K562 (cell line): ENCODE results near the gene LRCOL1. TPM values are rescaled to one million over a fixed set of nuclear protein-coding genes. Genes with fewer than 3 reads are reported as not detected.

ENCODE experiments used
- ATAC-seq: fragments of 200-7000 bp; cut with Tn5 transposase; 3 replicates; pipeline ENCODE4 v1.9.1; 2020; ENCODE audit warnings: moderate library complexity
- BruUV-seq: library from RNA; stranded (reverse); fragments of 400-500 nt; replicated peaks from 2 replicates; lab custom pipeline; 2021; lab: Mats Ljungman, UMichigan
- CTCF ChIA-PET: fragments of 300-600 bp; formaldehyde crosslinking; extraction: SDS; loops from one replicate; lab custom pipeline; 2021; ENCODE audit warnings: low intra/inter-chr PET ratio; lab: Yijun Ruan, JAX
- POLR2A ChIA-PET: fragments of 300-600, 350-650 bp; sonication (Branson Sonifier 250); formaldehyde crosslinking; extraction: SDS; loops from one replicate; lab custom pipeline; 2021; ENCODE audit warnings: antibody characterized with exemption, inconsistent platforms; lab: Yijun Ruan, JAX
- DNase-seq, 4 experiments: peaks; one replicate each; pipeline versions ENCODE4 v3.0.0 to v3.0.0-alpha.2; 2011 to 2018; ENCODE audit warnings: low spot score in 3 of 4, mixed read lengths in 3 of 4; ENCODE audit errors: extremely low read depth in 1 of 4
- FAIRE-seq: peaks from 2 replicates; lab custom pipeline; 2011; peaks lifted over from hg19 to GRCh38; lab: Jason Lieb, UNC
- H2AFZ ChIP-seq: 2 replicates; pipeline ENCODE4 v1.6.0; 2011; ENCODE audit warnings: low read depth, low read length, control low read depth, inconsistent platforms
- H3K27ac ChIP-seq: fragments of 200-600 bp; 3 replicates; pipeline ENCODE4 v1.8.0; 2011; ENCODE audit warnings: low read depth, mild to moderate bottlenecking, control low read depth, inconsistent platforms, low read length, moderate library complexity, mixed read lengths; ENCODE audit errors: extremely low read depth
- H3K27me3 ChIP-seq, 2 experiments: fragments of 300-600 bp in 1 of 2; 2 replicates in 1 of 2; 3 replicates in 1 of 2; pipeline versions ENCODE4 v1.6.0 to v1.8.0; 2011; ENCODE audit warnings: inconsistent platforms in 2 of 2, low read length in 2 of 2, mild to moderate bottlenecking in 1 of 2, mixed read lengths in 1 of 2, moderate library complexity in 1 of 2; ENCODE audit not compliant: control insufficient read depth in 2 of 2, insufficient read depth in 2 of 2
- H3K36me3 ChIP-seq: fragments of 300-600 bp; 3 replicates; pipeline ENCODE4 v1.8.0; 2011; ENCODE audit warnings: mild to moderate bottlenecking, low read length, inconsistent platforms; ENCODE audit not compliant: control insufficient read depth, insufficient read depth
- H3K4me1 ChIP-seq, 2 experiments: fragments of 200-600 bp in 1 of 2; replicated peaks in 1 of 2; 2 replicates in 1 of 2; 3 replicates in 1 of 2; pipeline versions ENCODE4 v1.5.1 to v1.8.0; 2011; ENCODE audit warnings: inconsistent platforms in 2 of 2, low read length in 2 of 2, mild to moderate bottlenecking in 1 of 2, mixed read lengths in 1 of 2, moderate library complexity in 1 of 2; ENCODE audit not compliant: control insufficient read depth in 2 of 2, insufficient read depth in 2 of 2
- H3K4me2 ChIP-seq: 2 replicates; pipeline ENCODE4 v1.6.1; 2011; ENCODE audit warnings: low read length, control low read depth, inconsistent platforms, mixed read lengths; ENCODE audit not compliant: insufficient read depth
- H3K4me3 ChIP-seq: fragments of 200-600 bp; sonication (generic), shearing (Covaris generic); 2 replicates; pipeline ENCODE4 v1.5.1; 2016; ENCODE audit warnings: control low read depth, inconsistent platforms
- H3K79me2 ChIP-seq: fragments of 200-600 bp; 3 replicates; pipeline ENCODE4 v1.8.0; 2011; ENCODE audit warnings: low read length, inconsistent platforms; ENCODE audit not compliant: control insufficient read depth, insufficient read depth
- H3K9ac ChIP-seq, 2 experiments: 2 replicates each; pipeline versions ENCODE4 v1.6.0 to v1.6.1; 2011; ENCODE audit warnings: low read depth in 2 of 2, low read length in 2 of 2, control low read depth in 1 of 2, inconsistent platforms in 1 of 2, mild to moderate bottlenecking in 1 of 2, mixed read lengths in 1 of 2; ENCODE audit not compliant: insufficient read depth in 1 of 2
- H3K9me1 ChIP-seq: one replicate; pipeline ENCODE4 v1.6.0; 2011; ENCODE audit warnings: inconsistent platforms, mild to moderate bottlenecking, low read length, moderate library complexity; ENCODE audit not compliant: control insufficient read depth, insufficient read depth
- H3K9me3 ChIP-seq: replicated peaks from 2 replicates; pipeline ENCODE4 v1.5.1; 2011; ENCODE audit warnings: low read depth, low read length, inconsistent platforms; ENCODE audit not compliant: control insufficient read depth, insufficient read depth
- H4K20me1 ChIP-seq: replicated peaks from 2 replicates; pipeline ENCODE4 v1.6.1; 2011; ENCODE audit warnings: low read length, inconsistent platforms, mixed read lengths; ENCODE audit not compliant: control insufficient read depth, insufficient read depth
- CHD1 ChIP-seq: fragments of 200-600 bp; sonication (generic); IDR thresholded peaks from one replicate; pipeline ENCODE4 v1.6.1; 2012; ENCODE audit warnings: mild to moderate bottlenecking, moderate library complexity, low read length, inconsistent platforms
- HNRNPK ChIP-seq: fragments of 200-400 bp; formaldehyde crosslinking; IDR thresholded peaks from one replicate; pipeline ENCODE4 v1.6.1; 2018; ENCODE audit warnings: mild to moderate bottlenecking, low read depth, low read length; ENCODE audit not compliant: poor library complexity, severe bottlenecking
- MTA1 ChIP-seq: fragments of 450-650 bp; IDR thresholded peaks from 2 replicates; pipeline ENCODE4 v1.6.1; 2017; ENCODE audit warnings: borderline replicate concordance
- RAD21 ChIP-seq, 2 experiments: fragments of 250-450 bp in 1 of 2; fragments of 450-650 bp in 1 of 2; sonication (Bioruptor Pico) in 1 of 2; formaldehyde crosslinking in 1 of 2; IDR thresholded peaks in 1 of 2; conservative IDR thresholded peaks in 1 of 2; 2 replicates each; pipeline versions ENCODE4 v1.4.0 to v1.8.0; 2020 to 2022; ENCODE audit warnings: mild to moderate bottlenecking in 2 of 2, moderate library complexity in 1 of 2
- SUPT5H ChIP-seq: fragments of 450-650 bp; IDR thresholded peaks from 2 replicates; pipeline ENCODE4 v1.6.1; 2016
- WGBS: fragments of 100-300 bp; shearing (Covaris generic); methylation state at CpG from one replicate; pipeline ENCODE4 v1.1.6; 2016; ENCODE audit warnings: low coverage, mixed read lengths; ENCODE audit not compliant: insufficient coverage; ENCODE audit errors: missing lambda C conversion rate; 5-methylcytosine and 5-hydroxymethylcytosine counted together
- in situ Hi-C: fragments of 300-500 bp; cut with MboI; formaldehyde crosslinking; loops from 4 replicates; pipeline ENCODE4 v1.15.0; 2018; ENCODE audit warnings: inconsistent platforms, mixed read lengths
- intact Hi-C: fragments of 100-400 bp; cut with micrococcal nuclease; formaldehyde crosslinking; loops from 2 replicates; pipeline ENCODE4 v1.14.2; 2022
- polyA plus RNA-seq, 8 experiments: library from polyadenylated mRNA; depleted of rRNA in 4 of 8; stranded (reverse) in 5 of 8; unstranded in 3 of 8; fragments of >200 nt; fragmentation: Nextera tagmentation in 2 of 8; fragmentation: Illumina TruSeq in 1 of 8; extraction: Ambion mirVana in 2 of 8; extraction: Trizol in 1 of 8; gene quantifications; 2 replicates each; pipeline versions ENCODE4 v1.2.1 to v1.2.3, GENCODE V29; 2011 to 2014; ENCODE audit warnings: inconsistent platforms in 1 of 8, missing spikeins in 1 of 8
- total RNA-seq, 7 experiments: library from RNA; depleted of rRNA in 6 of 7; stranded (reverse); fragments of >200 nt in 6 of 7; fragmentation: Illumina TruSeq in 2 of 7; extraction: Trizol in 2 of 7; gene quantifications; 2 replicates each; pipeline versions ENCODE4 v1.2.1 to v1.2.3, GENCODE V29; 2011 to 2021; ENCODE audit warnings: low replicate concordance in 1 of 7
- TF ChIP-seq, protein P1 (sequence below): fragments of 450-650 bp; IDR thresholded peaks from 2 replicates; pipeline ENCODE4 v1.7.1; 2018; ENCODE audit warnings: mild to moderate bottlenecking, low read depth; ENCODE audit not compliant: partially characterized antibody
- TF ChIP-seq, protein P2 (sequence below), 2 experiments: fragments of 450-650 bp in 1 of 2; IDR thresholded peaks; 2 replicates each; pipeline ENCODE4 v1.6.1; 2011 to 2017; ENCODE audit warnings: low read depth in 2 of 2, antibody characterized with exemption in 1 of 2, borderline replicate concordance in 1 of 2, low read length in 1 of 2, mild to moderate bottlenecking in 1 of 2, mixed read lengths in 1 of 2; ENCODE audit not compliant: control insufficient read depth in 1 of 2

LRCOL1 gene
- total and polyA plus RNA-seq, 9 of the 15 experiments (the other 6 are each of a cell fraction or from before 2014, with no cell fraction given), result not detected

DNA sequence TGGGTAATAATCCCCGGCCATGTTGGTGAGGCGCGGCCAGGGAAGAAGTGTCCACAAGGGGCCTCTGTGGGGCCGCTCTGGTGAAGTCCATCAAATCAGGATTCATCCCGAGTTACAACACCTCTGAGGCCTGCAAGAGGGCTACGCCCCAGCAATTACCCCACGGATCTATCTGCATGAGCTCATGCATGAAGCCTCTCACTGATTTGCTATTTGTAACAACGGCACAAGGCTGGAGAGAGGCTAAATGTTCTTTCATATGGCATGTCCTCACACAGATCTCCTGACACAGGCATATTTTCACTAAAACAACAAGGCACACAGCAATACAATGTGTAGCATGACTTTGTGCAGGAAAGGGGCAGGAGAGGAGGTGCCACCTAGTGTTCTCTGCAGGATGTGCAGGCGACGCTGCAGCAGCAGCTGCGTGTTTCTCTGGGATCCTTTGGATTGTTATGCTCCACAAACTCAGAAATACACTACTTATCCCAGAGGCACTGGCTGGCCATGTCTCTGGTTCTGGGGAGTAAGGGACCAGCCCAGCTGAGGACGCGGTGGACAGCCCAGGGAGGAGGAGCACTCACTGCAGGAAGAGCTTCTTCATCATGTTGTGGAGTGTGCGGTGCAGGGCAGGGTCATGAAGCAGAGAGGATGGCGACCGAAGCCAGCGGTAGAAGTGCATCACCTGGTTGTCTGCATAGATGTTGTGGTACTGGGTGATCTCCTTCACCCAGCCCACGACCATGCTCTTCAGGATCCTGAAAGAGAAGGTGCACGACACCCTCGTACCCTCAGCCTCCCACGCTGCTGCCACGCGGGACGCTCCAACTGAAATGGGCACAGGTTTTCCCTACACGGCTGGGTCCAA lies 28.4 kb upstream of the LRCOL1 start:
- Histone ChIP-seq H4K20me1 (peaks cover 10% of the 10 kb centered on the region; the same call in 1 of the 2 replicates), H3K27me3 (no peaks in the 10 kb centered on the region), H2AFZ (no peak overlapping the region), H3K9ac (no peak overlapping the region), H3K9me3 (no peaks in the 10 kb centered on the region), H3K79me2 (no peaks in the 10 kb centered on the region; the same call in 2 of the 3 replicates), H3K4me1 (peaks cover 0 to 7% of the 10 kb centered on the region in 2 experiments; a peak in 2 of 5 replicates), H3K4me3 (no peak overlapping the region), H3K9me1 (peaks cover 3% of the 10 kb centered on the region), H3K4me2 (no peak overlapping the region), H3K27ac (no peak overlapping the region), H3K36me3 (peaks cover 98% of the 10 kb centered on the region)
- DNase-seq (peak in 2 of 4 experiments; percentile 38 to 46), ATAC-seq (peak; percentile 77), FAIRE-seq (peak; percentile 87)
- WGBS, result 88% methylated on average over 25 of the region's 25 CpGs
- ChIA-PET CTCF (no interaction called here), POLR2A (interaction anchor here (0.6 to 1.0 kb wide), 4 partner anchors 13 to 44 kb away, joined by 3 read pairs; no protein-coding TSS in a partner anchor)
- BruUV-seq, result no TSS peak
- intact Hi-C loops (no loop called here), in situ Hi-C loops (no loop called here)
- no peak for TF ChIP-seq CHD1
- 0 out of 2 replicates have a peak, but pooled peaks have one; percentile 22 for TF ChIP-seq SUPT5H
- TF ChIP-seq, protein P1, sequence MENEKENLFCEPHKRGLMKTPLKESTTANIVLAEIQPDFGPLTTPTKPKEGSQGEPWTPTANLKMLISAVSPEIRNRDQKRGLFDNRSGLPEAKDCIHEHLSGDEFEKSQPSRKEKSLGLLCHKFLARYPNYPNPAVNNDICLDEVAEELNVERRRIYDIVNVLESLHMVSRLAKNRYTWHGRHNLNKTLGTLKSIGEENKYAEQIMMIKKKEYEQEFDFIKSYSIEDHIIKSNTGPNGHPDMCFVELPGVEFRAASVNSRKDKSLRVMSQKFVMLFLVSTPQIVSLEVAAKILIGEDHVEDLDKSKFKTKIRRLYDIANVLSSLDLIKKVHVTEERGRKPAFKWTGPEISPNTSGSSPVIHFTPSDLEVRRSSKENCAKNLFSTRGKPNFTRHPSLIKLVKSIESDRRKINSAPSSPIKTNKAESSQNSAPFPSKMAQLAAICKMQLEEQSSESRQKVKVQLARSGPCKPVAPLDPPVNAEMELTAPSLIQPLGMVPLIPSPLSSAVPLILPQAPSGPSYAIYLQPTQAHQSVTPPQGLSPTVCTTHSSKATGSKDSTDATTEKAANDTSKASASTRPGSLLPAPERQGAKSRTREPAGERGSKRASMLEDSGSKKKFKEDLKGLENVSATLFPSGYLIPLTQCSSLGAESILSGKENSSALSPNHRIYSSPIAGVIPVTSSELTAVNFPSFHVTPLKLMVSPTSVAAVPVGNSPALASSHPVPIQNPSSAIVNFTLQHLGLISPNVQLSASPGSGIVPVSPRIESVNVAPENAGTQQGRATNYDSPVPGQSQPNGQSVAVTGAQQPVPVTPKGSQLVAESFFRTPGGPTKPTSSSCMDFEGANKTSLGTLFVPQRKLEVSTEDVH, result no peak
- TF ChIP-seq MTA1, result no peak
- no peak for TF ChIP-seq HNRNPK
- peak in 1 of 2 experiments; percentile 43; a peak in 2 of 4 replicates for TF ChIP-seq RAD21 (CRISPR knock-in tag; conservative IDR thresholded peaks at IDR 0.05 in 1 of 2, IDR thresholded peaks at IDR 0.05 in 1 of 2)
- TF ChIP-seq, protein P2, sequence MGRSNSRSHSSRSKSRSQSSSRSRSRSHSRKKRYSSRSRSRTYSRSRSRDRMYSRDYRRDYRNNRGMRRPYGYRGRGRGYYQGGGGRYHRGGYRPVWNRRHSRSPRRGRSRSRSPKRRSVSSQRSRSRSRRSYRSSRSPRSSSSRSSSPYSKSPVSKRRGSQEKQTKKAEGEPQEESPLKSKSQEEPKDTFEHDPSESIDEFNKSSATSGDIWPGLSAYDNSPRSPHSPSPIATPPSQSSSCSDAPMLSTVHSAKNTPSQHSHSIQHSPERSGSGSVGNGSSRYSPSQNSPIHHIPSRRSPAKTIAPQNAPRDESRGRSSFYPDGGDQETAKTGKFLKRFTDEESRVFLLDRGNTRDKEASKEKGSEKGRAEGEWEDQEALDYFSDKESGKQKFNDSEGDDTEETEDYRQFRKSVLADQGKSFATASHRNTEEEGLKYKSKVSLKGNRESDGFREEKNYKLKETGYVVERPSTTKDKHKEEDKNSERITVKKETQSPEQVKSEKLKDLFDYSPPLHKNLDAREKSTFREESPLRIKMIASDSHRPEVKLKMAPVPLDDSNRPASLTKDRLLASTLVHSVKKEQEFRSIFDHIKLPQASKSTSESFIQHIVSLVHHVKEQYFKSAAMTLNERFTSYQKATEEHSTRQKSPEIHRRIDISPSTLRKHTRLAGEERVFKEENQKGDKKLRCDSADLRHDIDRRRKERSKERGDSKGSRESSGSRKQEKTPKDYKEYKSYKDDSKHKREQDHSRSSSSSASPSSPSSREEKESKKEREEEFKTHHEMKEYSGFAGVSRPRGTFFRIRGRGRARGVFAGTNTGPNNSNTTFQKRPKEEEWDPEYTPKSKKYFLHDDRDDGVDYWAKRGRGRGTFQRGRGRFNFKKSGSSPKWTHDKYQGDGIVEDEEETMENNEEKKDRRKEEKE (IDR thresholded peaks at IDR 0.05; ENCODE audit: borderline replicate concordance in 1 of 2, control insufficient read depth in 1 of 2, low read depth in 2 of 2, low read length in 1 of 2), result no peak
